ENCODE measurements around the gene WFS1.
A peak's percentile ranks its signal among the peaks of the same experiment; 100 is the strongest.

WFS1 gene

GRCh38 chr4:6235012-6235411, 34.6 kb upstream of the WFS1 start:
- DNase-seq (ENCODE audit: low read depth), result no peak

- no peak for DNase-seq (ENCODE audit: low read depth)
Measured at GRCh38 chr4:6235901-6236640, 33.6 kb upstream of the WFS1 start.

GRCh38 chr4:6236816-6237390, 32.7 kb upstream of the WFS1 start:
- DNase-seq (ENCODE audit: low read depth), result no peak

- DNase-seq (ENCODE audit: low read depth), result no peak
Measured at GRCh38 chr4:6239486-6239885, 30.2 kb upstream of the WFS1 start.

- no peak for DNase-seq (ENCODE audit: low read depth)
Measured at GRCh38 chr4:6239968-6240367, 29.7 kb upstream of the WFS1 start.

GRCh38 chr4:6241062-6241845, 28.4 kb upstream of the WFS1 start:
- no peak for DNase-seq (ENCODE audit: low read depth)

GRCh38 chr4:6242271-6243029, 27.2 kb upstream of the WFS1 start:
- DNase-seq (ENCODE audit: low read depth), result no peak

- DNase-seq (ENCODE audit: low read depth), result no peak
Measured at GRCh38 chr4:6245246-6246169, 24.1 kb upstream of the WFS1 start.

- no peak for DNase-seq (ENCODE audit: low read depth)
Measured at GRCh38 chr4:6246170-6246634, 23.4 kb upstream of the WFS1 start.

- DNase-seq (ENCODE audit: low read depth), result no peak
Measured at GRCh38 chr4:6248394-6248793, 21.3 kb upstream of the WFS1 start.

GRCh38 chr4:6250235-6250983, 19.2 kb upstream of the WFS1 start:
- DNase-seq (ENCODE audit: low read depth), result peak; percentile 27

- no peak for DNase-seq (ENCODE audit: low read depth)
Measured at GRCh38 chr4:6250984-6251295, 18.7 kb upstream of the WFS1 start.

- DNase-seq (ENCODE audit: low read depth), result no peak
Measured at GRCh38 chr4:6251365-6251764, 18.3 kb upstream of the WFS1 start.

- DNase-seq (ENCODE audit: low read depth), result no peak
Measured at GRCh38 chr4:6252051-6252450, 17.6 kb upstream of the WFS1 start.

- no peak for DNase-seq (ENCODE audit: low read depth)
Measured at GRCh38 chr4:6253111-6253510, 16.5 kb upstream of the WFS1 start.

- no peak for DNase-seq (ENCODE audit: low read depth)
Measured at GRCh38 chr4:6253961-6254360, 15.7 kb upstream of the WFS1 start.

GRCh38 chr4:6256141-6256540, 13.5 kb upstream of the WFS1 start:
- no peak for DNase-seq (ENCODE audit: low read depth)

GRCh38 chr4:6257247-6258025, 12.2 kb upstream of the WFS1 start:
- DNase-seq (ENCODE audit: low read depth), result no peak

- DNase-seq (ENCODE audit: low read depth), result no peak
Measured at GRCh38 chr4:6258026-6258360, 11.7 kb upstream of the WFS1 start.

- DNase-seq (ENCODE audit: low read depth), result no peak
Measured at GRCh38 chr4:6258741-6259140, 10.9 kb upstream of the WFS1 start.
